ENCODE results near the gene LYRM1.

DNA sequence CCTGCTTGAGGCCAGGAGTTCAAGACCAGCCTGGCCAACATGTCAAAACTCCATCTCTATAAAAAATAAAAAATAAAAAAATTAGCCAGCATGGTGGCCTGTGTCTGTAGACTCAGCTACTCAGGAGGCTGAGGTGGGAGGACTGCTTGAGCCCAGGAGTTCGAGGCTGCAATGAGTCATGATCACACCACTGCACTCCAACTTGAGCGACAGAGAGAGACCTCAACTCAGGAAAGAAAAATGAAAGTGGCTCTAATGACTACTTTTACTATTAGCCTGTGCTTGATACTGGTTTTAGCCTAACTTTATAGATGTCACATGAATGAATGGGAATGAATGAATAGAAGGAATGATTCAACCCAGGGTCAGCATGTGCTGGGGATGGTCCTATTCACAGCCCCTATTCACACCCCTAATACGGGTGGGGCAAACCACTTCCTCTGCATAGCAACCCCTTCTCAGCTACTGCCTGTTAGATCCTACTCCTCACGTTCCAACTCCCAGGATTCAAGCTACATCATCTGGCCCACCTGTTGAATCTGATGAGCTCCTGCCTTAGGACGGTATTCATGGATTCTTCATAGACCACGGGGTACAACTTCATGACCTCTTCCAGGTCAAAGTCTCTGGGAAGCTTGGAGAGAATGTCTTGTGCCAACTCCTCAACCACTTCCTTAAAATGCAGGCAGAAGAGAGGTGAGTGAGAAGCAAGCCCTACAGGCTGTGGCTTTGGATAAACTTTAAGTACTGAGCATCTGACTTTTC is 40.5 kb downstream of the LYRM1 start:
- TF ChIP-seq, protein P1, sequence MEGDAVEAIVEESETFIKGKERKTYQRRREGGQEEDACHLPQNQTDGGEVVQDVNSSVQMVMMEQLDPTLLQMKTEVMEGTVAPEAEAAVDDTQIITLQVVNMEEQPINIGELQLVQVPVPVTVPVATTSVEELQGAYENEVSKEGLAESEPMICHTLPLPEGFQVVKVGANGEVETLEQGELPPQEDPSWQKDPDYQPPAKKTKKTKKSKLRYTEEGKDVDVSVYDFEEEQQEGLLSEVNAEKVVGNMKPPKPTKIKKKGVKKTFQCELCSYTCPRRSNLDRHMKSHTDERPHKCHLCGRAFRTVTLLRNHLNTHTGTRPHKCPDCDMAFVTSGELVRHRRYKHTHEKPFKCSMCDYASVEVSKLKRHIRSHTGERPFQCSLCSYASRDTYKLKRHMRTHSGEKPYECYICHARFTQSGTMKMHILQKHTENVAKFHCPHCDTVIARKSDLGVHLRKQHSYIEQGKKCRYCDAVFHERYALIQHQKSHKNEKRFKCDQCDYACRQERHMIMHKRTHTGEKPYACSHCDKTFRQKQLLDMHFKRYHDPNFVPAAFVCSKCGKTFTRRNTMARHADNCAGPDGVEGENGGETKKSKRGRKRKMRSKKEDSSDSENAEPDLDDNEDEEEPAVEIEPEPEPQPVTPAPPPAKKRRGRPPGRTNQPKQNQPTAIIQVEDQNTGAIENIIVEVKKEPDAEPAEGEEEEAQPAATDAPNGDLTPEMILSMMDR (IDR thresholded peaks at IDR 0.05; ENCODE audit: control extremely low read depth in 1 of 3, insufficient read depth in 1 of 3, low read depth in 1 of 3, low read length in 3 of 3), result no peak
- TF ChIP-seq EGR1 (IDR thresholded peaks at IDR 0.05; ENCODE audit: borderline replicate concordance, low read depth, low read length), result no peak
- TF ChIP-seq, protein P2, sequence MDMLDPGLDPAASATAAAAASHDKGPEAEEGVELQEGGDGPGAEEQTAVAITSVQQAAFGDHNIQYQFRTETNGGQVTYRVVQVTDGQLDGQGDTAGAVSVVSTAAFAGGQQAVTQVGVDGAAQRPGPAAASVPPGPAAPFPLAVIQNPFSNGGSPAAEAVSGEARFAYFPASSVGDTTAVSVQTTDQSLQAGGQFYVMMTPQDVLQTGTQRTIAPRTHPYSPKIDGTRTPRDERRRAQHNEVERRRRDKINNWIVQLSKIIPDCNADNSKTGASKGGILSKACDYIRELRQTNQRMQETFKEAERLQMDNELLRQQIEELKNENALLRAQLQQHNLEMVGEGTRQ (IDR thresholded peaks at IDR 0.05; ENCODE audit: low read length), result no peak
- TF ChIP-seq, protein P3, sequence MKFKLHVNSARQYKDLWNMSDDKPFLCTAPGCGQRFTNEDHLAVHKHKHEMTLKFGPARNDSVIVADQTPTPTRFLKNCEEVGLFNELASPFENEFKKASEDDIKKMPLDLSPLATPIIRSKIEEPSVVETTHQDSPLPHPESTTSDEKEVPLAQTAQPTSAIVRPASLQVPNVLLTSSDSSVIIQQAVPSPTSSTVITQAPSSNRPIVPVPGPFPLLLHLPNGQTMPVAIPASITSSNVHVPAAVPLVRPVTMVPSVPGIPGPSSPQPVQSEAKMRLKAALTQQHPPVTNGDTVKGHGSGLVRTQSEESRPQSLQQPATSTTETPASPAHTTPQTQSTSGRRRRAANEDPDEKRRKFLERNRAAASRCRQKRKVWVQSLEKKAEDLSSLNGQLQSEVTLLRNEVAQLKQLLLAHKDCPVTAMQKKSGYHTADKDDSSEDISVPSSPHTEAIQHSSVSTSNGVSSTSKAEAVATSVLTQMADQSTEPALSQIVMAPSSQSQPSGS (IDR thresholded peaks at IDR 0.05; ENCODE audit: low read length), result no peak
- no peak for TF ChIP-seq EZH2 (IDR thresholded peaks at IDR 0.05; ENCODE audit: low read depth, low read length, severe bottlenecking)
- TF ChIP-seq RBBP5 (IDR thresholded peaks at IDR 0.05; ENCODE audit: borderline replicate concordance, low read depth, low read length), result no peak
- TF ChIP-seq ZNF274 (IDR thresholded peaks at IDR 0.05; ENCODE audit: borderline replicate concordance, extremely low read depth, low read length), result no peak
- TF ChIP-seq POLR2A (IDR thresholded peaks at IDR 0.05; ENCODE audit: control extremely low read depth in 1 of 2, low read depth in 2 of 2, low read length in 2 of 2), result no peak
- TF ChIP-seq CEBPB (IDR thresholded peaks at IDR 0.05; ENCODE audit: low read depth, low read length), result no peak
- no peak for TF ChIP-seq CBX5 (IDR thresholded peaks at IDR 0.05; ENCODE audit: low read depth, low read length)
- no peak for TF ChIP-seq RAD21 (IDR thresholded peaks at IDR 0.05 in 1 of 2, conservative IDR thresholded peaks at IDR 0.05 in 1 of 2; ENCODE audit: low read depth in 2 of 2, low read length in 2 of 2)
- TF ChIP-seq CREB1 (IDR thresholded peaks at IDR 0.05), result no peak
- no peak for TF ChIP-seq EP300 (IDR thresholded peaks at IDR 0.05; ENCODE audit: borderline replicate concordance in 1 of 2, low read depth in 2 of 2, low read length in 2 of 2)
